Testis (tissue), 2 donors: ENCODE measurements around the gene GFM1.

ENCODE experiments used
- CTCF ChIP-seq, 3 experiments: fragments of 450-650 bp in 2 of 3; fragments of 200-600 bp in 1 of 3; sonication (generic) in 1 of 3; IDR thresholded peaks; one replicate each; pipeline ENCODE4 v1.5.1; 2016 to 2019; ENCODE audit warnings: antibody characterized with exemption in 3 of 3, mild to moderate bottlenecking in 2 of 3, moderate library complexity in 1 of 3
- POLR2A ChIP-seq: fragments of 450-650 bp; IDR thresholded peaks from one replicate; pipeline ENCODE4 v1.6.1; 2017; ENCODE audit warnings: antibody characterized with exemption, mild to moderate bottlenecking, moderate library complexity

GRCh38 chr3:158737976-158738615 lies 93.8 kb downstream of the GFM1 start:
- TF ChIP-seq CTCF (IDR thresholded peaks at IDR 0.05) (no peak), POLR2A (no peak)
